Brain microvascular endothelial cell (primary cell): Measurements from ENCODE around the gene CCDC33.
A peak's percentile ranks its signal among the peaks of the same experiment; 100 is the strongest.

Experiments used
- DNase-seq: peaks from one replicate; pipeline ENCODE4 v3.0.0-alpha.2; 2020
- H3K27ac ChIP-seq: fragments of 250-450 bp; sonication (Bioruptor Pico); 2 replicates; pipeline ENCODE4 v1.5.1; 2020; ENCODE audit warnings: mild to moderate bottlenecking, moderate library complexity
- H3K27me3 ChIP-seq: fragments of 250-450 bp; sonication (Bioruptor Pico); replicated peaks from 2 replicates; pipeline ENCODE4 v1.5.1; 2020; ENCODE audit warnings: mild to moderate bottlenecking
- H3K36me3 ChIP-seq: fragments of 250-450 bp; sonication (Bioruptor Pico); replicated peaks from 2 replicates; pipeline ENCODE4 v1.5.1; 2020; ENCODE audit warnings: mild to moderate bottlenecking
- H3K4me3 ChIP-seq: 2 replicates; pipeline ENCODE4 v1.5.1; 2011; ENCODE audit warnings: low read depth, mild to moderate bottlenecking, control low read depth, low read length, moderate library complexity
- in situ Hi-C: cut with HindIII; loops from 2 replicates; pipeline ENCODE4 v1.10.0; 2017; ENCODE audit warnings: low sequenced_read_pairs, low pct_ligation_motif_present
- TF ChIP-seq, protein P1 (sequence below): IDR thresholded peaks from 2 replicates; pipeline ENCODE4 v1.5.1; 2011; ENCODE audit warnings: low read depth, mild to moderate bottlenecking, moderate library complexity, low read length, control low read depth, inconsistent platforms; ENCODE audit errors: missing control alignments

The CCDC33 gene

DNA sequence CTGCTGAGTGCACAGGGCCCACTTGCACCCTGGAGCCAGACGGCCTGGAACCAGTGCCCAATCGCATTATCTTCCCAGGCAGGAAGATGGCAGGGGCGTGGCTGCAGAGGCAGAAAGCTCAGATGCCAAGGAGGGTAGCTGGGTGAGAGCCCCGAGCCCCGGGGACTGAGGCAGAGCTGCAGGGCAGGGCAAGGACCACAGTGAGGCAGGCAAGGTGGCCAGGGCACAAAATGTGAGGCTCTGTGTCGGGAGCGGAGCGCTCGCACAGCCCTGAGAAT lies 1.6 kb upstream of the CCDC33 start:
- TF ChIP-seq, protein P1, sequence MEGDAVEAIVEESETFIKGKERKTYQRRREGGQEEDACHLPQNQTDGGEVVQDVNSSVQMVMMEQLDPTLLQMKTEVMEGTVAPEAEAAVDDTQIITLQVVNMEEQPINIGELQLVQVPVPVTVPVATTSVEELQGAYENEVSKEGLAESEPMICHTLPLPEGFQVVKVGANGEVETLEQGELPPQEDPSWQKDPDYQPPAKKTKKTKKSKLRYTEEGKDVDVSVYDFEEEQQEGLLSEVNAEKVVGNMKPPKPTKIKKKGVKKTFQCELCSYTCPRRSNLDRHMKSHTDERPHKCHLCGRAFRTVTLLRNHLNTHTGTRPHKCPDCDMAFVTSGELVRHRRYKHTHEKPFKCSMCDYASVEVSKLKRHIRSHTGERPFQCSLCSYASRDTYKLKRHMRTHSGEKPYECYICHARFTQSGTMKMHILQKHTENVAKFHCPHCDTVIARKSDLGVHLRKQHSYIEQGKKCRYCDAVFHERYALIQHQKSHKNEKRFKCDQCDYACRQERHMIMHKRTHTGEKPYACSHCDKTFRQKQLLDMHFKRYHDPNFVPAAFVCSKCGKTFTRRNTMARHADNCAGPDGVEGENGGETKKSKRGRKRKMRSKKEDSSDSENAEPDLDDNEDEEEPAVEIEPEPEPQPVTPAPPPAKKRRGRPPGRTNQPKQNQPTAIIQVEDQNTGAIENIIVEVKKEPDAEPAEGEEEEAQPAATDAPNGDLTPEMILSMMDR: no peak
- Histone ChIP-seq H3K27me3 (no peaks in the 10 kb centered on the region), H3K27ac (no peak overlapping the region), H3K36me3 (no peaks in the 10 kb centered on the region), H3K4me3 (no peak overlapping the region)
- no peak for DNase-seq
- in situ Hi-C loops: no loop called here

DNA sequence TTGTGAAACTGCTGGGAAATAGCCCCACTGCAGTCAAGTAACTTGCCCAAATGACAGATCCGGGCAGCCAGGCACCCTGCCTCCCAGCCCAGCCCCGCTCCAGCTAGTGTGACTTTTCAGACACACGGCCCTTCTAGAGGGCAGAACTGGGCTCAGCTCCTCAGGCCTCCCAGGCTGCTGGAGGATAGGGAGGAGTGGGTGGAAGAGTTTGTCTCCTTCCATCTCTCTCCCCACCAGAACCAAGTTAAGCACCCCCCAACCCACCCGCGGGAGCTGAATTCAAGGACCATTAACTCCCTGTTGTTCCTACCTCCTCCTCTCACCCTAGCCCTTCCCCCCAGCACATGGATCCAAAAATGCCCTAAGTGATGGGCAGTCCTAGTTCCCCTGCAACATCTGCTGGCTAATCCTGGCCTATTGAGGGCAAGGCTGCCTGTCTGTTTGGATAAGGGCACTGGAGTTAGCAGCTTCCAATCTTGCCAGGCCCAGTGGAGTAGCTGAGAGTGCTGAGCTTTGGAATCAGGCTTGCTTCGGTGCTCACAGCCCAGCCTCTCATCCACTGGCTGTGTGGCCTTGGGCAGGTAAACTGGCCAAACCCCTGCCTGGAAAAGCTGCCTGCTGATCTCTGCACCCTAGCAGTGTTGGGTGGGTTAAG lies 3.1 kb downstream of the CCDC33 start:
- Histone ChIP-seq H3K36me3 (no peaks in the 10 kb centered on the region), H3K27me3 (no peaks in the 10 kb centered on the region), H3K27ac (no peak overlapping the region), H3K4me3 (no peak overlapping the region)
- TF ChIP-seq, protein P1: no peak
- in situ Hi-C loops: no loop called here
- no peak for DNase-seq

DNA sequence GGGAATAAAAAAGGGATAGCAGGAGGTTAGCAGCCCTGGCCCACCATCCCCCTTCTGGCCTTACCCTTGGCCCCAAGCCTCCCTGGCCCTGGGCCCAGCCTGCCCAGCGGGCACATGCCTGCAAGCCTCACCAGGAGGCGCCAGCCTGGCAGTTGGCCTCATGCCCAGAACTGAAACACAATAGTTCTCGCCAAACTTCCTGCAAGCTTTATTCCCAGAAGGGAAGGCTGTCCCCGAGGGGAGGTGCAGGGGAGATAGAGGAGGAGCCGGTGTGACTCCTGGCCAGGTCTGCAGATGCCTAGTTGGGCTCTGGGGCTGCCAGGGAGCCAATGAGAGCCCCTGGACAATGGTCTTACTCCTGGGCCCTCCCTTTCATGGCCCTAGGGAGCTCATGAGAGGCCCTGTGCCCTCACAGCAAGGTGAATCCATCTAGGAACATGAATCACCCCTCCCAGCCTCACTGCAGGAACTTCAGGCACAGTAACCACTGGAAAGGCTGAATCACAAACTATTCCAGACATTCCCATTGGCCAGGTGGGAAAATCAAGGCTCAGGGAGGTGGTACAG lies 4.0 kb downstream of the CCDC33 start:
- no peak overlapping the region for H3K27ac ChIP-seq
- TF ChIP-seq, protein P1: peak; percentile 63
- in situ Hi-C loops: no loop called here

DNA sequence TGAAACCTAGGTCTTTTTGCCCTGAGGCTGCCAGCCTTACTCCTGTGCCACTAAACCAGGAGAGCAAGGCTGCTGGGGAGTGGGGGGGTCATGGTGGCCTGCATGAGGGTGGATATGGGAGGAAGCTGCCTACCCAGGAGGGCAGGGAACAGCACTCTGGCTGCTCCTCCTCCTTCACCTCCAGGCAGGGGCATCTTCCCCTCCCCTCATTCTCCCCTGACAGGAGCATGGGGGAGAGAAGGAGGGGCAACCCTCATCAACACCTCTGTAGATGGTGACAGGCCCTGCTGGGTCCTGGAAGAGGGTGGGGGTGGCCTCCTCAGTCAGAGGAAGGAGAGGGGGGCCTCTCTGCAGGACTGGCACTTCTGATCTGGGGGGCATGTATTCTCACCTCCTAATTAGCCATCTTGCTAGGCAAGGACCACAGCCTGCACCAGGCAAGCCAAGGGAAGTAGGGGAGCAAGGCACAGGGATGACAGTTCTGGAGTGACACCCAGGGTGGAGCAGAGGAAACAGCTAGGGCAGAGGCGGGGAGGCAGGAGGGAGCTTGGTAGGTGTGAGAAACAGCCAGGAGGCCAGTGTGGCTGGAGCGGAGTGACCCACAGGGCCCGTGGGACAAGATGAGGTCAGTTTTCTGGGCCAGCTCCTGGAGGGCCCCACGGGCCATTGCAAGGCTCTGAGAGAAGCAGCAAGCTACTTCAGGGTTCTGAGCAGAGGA lies 4.9 kb downstream of the CCDC33 start:
- no peak for DNase-seq
- no peak overlapping the region for H3K4me3 ChIP-seq
- H3K36me3 ChIP-seq: no peaks in the 10 kb centered on the region
- no peaks in the 10 kb centered on the region for H3K27me3 ChIP-seq
- TF ChIP-seq, protein P1: no peak
- no peak overlapping the region for H3K27ac ChIP-seq
- in situ Hi-C loops: no loop called here

More for the DNA sequence above, 4.0 kb downstream of the CCDC33 start:
- Histone ChIP-seq H3K27me3 (no peaks in the 10 kb centered on the region), H3K4me3 (no peak overlapping the region), H3K36me3 (no peaks in the 10 kb centered on the region)
- DNase-seq: peak; percentile 57

DNA sequence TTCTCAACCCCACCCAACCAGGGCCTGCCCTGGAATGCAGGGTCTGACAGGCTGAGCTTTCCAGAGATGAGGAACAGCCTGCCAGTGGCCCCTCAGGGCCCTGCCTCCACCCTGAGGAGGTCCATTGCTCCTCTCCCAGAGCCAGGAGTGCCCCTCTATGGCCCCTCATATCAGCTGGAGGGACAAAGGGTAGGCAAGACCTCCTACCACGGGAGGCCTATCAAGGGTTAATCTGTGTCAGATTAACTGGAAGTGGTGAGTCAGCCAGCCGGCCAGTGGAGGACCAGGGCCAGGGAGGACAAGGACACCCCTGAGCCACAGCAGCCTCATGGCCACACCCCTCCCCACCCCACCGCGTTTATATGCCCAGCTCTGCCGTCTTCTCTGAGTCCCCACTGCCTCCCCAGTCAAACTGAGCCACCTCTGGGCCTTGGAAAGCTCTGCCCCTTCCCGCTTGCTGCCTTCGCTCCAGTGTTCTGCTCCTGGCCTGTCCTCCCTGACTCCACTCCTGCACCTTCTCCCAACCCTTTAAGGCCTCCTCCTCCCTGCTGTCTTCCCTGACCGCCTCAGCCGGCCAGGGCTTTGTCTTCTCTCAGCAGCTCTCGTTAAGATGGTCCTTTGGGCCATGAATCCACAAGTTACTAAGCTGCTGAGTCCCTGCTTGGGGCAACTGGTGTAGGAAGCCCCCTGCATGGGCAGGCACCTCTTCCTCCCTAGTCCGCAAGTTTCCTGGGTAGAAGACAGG lies 6.5 kb downstream of the CCDC33 start:
- Histone ChIP-seq H3K27ac (no peak overlapping the region), H3K4me3 (no peak overlapping the region), H3K36me3 (no peaks in the 10 kb centered on the region), H3K27me3 (no peaks in the 10 kb centered on the region)
- TF ChIP-seq, protein P1: no peak
- peak; percentile 22 for DNase-seq
- in situ Hi-C loops: no loop called here
